GM10248 (cell line): ENCODE data around the gene DPAGT1.

Experiments used
- CTCF ChIA-PET: fragments of 300-600 bp; sonication (Branson Sonifier 250); formaldehyde crosslinking; extraction: SDS; loops from one replicate; lab custom pipeline; 2021; ENCODE audit warnings: antibody characterized with exemption; lab: Yijun Ruan, JAX
- POLR2A ChIA-PET: fragments of 350-650 bp; sonication (Branson Sonifier 250); formaldehyde crosslinking; extraction: SDS; loops from one replicate; lab custom pipeline; 2020; ENCODE audit warnings: antibody characterized with exemption; lab: Yijun Ruan, JAX
- DNase-seq: peaks from one replicate; pipeline ENCODE4 v3.0.0; 2012; ENCODE audit errors: extremely low spot score
- CTCF ChIP-seq: IDR thresholded peaks from 2 replicates; pipeline ENCODE4 v1.5.1; 2012; ENCODE audit warnings: mild to moderate bottlenecking, low read depth; ENCODE audit errors: extremely low read depth, missing control alignments, control extremely low read depth

The DPAGT1 gene

GRCh38 chr11:119092880-119093842 is 8.5 kb downstream of the DPAGT1 start:
- TF ChIP-seq CTCF: no peak
- no peak for DNase-seq
- ChIA-PET POLR2A (interaction anchor here (0.5 to 2.8 kb wide), 10 partner anchors 8 to 113 kb away, joined by 3 to 76 read pairs (median 5); partner anchors contain the start of genes C2CD2L, CBL, DPAGT1 and HINFP), CTCF (interaction anchor here (0.8 to 1.9 kb wide), 4 partner anchors 8 to 229 kb away, joined by 3 to 7 read pairs (median 4); partner anchors contain the start of genes C2CD2L, HMBS and HYOU1)

- no peak for DNase-seq
- ChIA-PET CTCF (interaction anchor here (0.8 to 1.7 kb wide), 4 partner anchors 14 to 230 kb away, joined by 3 to 4 read pairs (median 3); partner anchors contain the start of genes C2CD2L and HYOU1), POLR2A (interaction anchor here (0.5 to 1.5 kb wide), 10 partner anchors 7 to 86 kb away, joined by 3 to 9 read pairs (median 4); partner anchors contain the start of genes C2CD2L, DPAGT1, HINFP and VPS11)
- TF ChIP-seq CTCF: no peak
These were observed 9.4 kb downstream of the DPAGT1 start for GRCh38 chr11:119091966-119092879.

GRCh38 chr11:119091178-119091577 is 10.5 kb downstream of the DPAGT1 start:
- TF ChIP-seq CTCF: no peak
- DNase-seq: no peak
- ChIA-PET CTCF (interaction anchor here (0.7 to 1.7 kb wide), 3 partner anchors 9 to 34 kb away, joined by 3 to 4 read pairs (median 3); partner anchors contain the start of gene HYOU1), POLR2A (interaction anchor here (0.6 to 1.5 kb wide), 3 partner anchors 11 to 60 kb away, joined by 3 to 5 read pairs (median 5); partner anchors contain the start of genes DPAGT1 and VPS11)

GRCh38 chr11:119089319-119089718 is 12.3 kb downstream of the DPAGT1 start:
- TF ChIP-seq CTCF: no peak
- POLR2A ChIA-PET: no interaction called here
- DNase-seq: no peak
- CTCF ChIA-PET: no interaction called here

DNA sequence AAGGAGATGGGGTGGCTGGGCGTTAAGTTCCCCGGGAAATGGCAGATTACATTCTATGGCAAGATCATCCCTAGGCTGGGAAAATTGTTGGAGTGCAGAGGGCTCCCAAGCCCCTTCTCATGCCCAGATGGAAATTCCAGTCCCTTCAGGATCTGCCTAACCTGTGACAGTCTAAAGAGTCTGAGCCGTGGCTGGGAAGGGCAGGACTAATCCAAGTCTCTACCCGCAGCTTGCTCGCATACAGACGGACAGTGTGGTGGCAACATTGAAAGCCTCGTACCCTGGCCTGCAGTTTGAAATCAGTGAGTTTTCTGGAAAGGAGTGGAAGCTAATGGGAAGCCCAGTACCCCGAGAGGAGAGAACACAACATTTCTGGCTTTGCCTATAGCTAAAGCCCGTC is 13.2 kb downstream of the DPAGT1 start:
- TF ChIP-seq CTCF: no peak
- ChIA-PET POLR2A (no interaction called here), CTCF (interaction anchor here (1.1 kb wide), 1 partner anchor 21 kb away, joined by 3 read pairs; the partner anchor contains the start of gene VPS11)
- no peak for DNase-seq
